Sigmoid colon (tissue), 7 donors: ENCODE results near the gene ZNF587B. TPM values are rescaled to one million over a fixed set of nuclear protein-coding genes. Genes with fewer than 3 reads are reported as not detected.
A peak's percentile ranks its signal among the peaks of the same experiment; 100 is the strongest.
"Not testable (repeated sequence)": the region's sequence is repeated elsewhere in the genome, so short reads cannot be mapped to it uniquely, and the experiment has no call there.

Source experiments
- DNase-seq: peaks from one replicate; pipeline ENCODE4 v3.0.0-alpha.2; 2019
- H3K27ac ChIP-seq, 4 donors: fragments of 200-600 bp; sonication (generic); one replicate each; pipeline ENCODE4 v1.5.1; 2016 to 2019; ENCODE audit warnings: mild to moderate bottlenecking in 1 of 4
- H3K27me3 ChIP-seq, 3 donors: fragments of 200-600 bp; sonication (generic); one replicate each; pipeline ENCODE4 v1.5.1; 2019; ENCODE audit warnings: mild to moderate bottlenecking in 1 of 3
- H3K36me3 ChIP-seq, 4 donors: fragments of 200-600 bp; sonication (generic); one replicate each; pipeline ENCODE4 v1.5.1; 2016 to 2019
- H3K4me1 ChIP-seq, 4 donors: fragments of 200-600 bp; sonication (generic); one replicate each; pipeline ENCODE4 v1.5.1; 2017 to 2019
- H3K4me3 ChIP-seq, 4 donors: fragments of 200-600 bp; sonication (generic); one replicate each; pipeline ENCODE4 v1.5.1; 2017 to 2019; ENCODE audit warnings: mild to moderate bottlenecking in 2 of 4, moderate library complexity in 1 of 4
- H3K9me3 ChIP-seq, 4 donors: fragments of 200-600 bp in 3 of 4; sonication (generic) in 3 of 4; one replicate each; pipeline versions ENCODE4 v1.5.1 to v1.6.1; 2013 to 2019
- EP300 ChIP-seq, 4 donors: sonication (generic); formaldehyde crosslinking; IDR thresholded peaks; one replicate each; pipeline ENCODE4 v1.6.1; 2017; ENCODE audit warnings: antibody characterized with exemption in 4 of 4
- POLR2A ChIP-seq, 2 donors: fragments of 450-650 bp; IDR thresholded peaks; one replicate each; pipeline ENCODE4 v1.6.1; 2016; ENCODE audit warnings: antibody characterized with exemption in 2 of 2, mild to moderate bottlenecking in 2 of 2, moderate library complexity in 2 of 2
- POLR2AphosphoS5 ChIP-seq, 4 donors: sonication (generic); formaldehyde crosslinking; IDR thresholded peaks; one replicate each; pipeline ENCODE4 v1.6.1; 2017; ENCODE audit warnings: antibody characterized with exemption in 4 of 4
- WGBS, 2 donors: extraction: QIAGEN DNeasy Blood & Tissue Kit; methylation state at CpG; one replicate each; pipeline ENCODE4 v1.1.7; 2013; 5-methylcytosine and 5-hydroxymethylcytosine counted together
- intact Hi-C: fragments of 100-400 bp; cut with DNase I; formaldehyde crosslinking; loops from one replicate; pipeline ENCODE4 v1.15.1; 2023
- polyA plus RNA-seq, 3 donors: library from polyadenylated mRNA; stranded (reverse); fragments of 200-250 nt; gene quantifications; one replicate each; pipeline ENCODE4 v1.2.3, GENCODE V29; 2013
- total RNA-seq, 4 donors: library from RNA; depleted of rRNA; stranded (reverse); fragments of >200 nt; gene quantifications; one replicate each; pipeline ENCODE4 v1.1.0, GENCODE V29; 2016
- TF ChIP-seq, protein P1 (sequence below), 4 experiments: fragments of 450-650 bp in 3 of 4; fragments of 200-600 bp in 1 of 4; IDR thresholded peaks; one replicate each; pipeline ENCODE4 v1.5.1; 2016 to 2019; ENCODE audit warnings: antibody characterized with exemption in 4 of 4, mild to moderate bottlenecking in 3 of 4, moderate library complexity in 2 of 4
- donor health status: healthy with polysubstance abuse.
- donor health status: Bipolar disorder and iron deficiency.
- donor health status: healthy.

The ZNF587B gene
- total and polyA plus RNA-seq, 7 donors: 1.2 to 13.0 (median 8.6) TPM

DNA sequence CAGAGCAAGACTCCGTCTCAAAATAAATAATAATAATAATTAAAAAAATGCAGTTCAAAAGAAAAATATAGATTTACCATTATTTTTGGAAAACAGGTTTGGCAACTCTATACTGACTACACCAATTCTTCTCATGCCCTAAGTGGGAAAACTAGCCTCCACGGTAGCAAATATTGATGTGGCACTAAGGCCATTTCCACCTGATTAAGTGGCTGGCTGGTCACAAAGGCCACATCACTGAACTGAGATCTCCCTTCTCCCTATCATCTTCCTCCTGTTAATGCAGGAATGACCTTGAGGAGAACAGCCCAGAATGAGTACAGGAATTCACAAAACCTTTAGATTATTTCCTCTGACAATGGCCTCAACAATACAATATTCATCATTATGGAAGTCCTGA, 40.1 kb downstream of the ZNF587B start:
- no peak for DNase-seq
- Histone ChIP-seq H3K27ac (no peak overlapping the region), H3K4me1 (no peaks in the 10 kb centered on the region), H3K4me3 (no peak overlapping the region), H3K36me3 (peaks cover 28 to 48% (median 30%) of the 10 kb centered on the region in 4 donors), H3K27me3 (no peaks in the 10 kb centered on the region), H3K9me3 (peaks cover 26 to 60% (median 55%) of the 10 kb centered on the region in 4 donors)
- TF ChIP-seq POLR2A (IDR thresholded peaks at IDR 0.05) (no peak), EP300 (IDR thresholded peaks at IDR 0.05) (no peak), POLR2AphosphoS5 (IDR thresholded peaks at IDR 0.05) (no peak)
- TF ChIP-seq, protein P1, sequence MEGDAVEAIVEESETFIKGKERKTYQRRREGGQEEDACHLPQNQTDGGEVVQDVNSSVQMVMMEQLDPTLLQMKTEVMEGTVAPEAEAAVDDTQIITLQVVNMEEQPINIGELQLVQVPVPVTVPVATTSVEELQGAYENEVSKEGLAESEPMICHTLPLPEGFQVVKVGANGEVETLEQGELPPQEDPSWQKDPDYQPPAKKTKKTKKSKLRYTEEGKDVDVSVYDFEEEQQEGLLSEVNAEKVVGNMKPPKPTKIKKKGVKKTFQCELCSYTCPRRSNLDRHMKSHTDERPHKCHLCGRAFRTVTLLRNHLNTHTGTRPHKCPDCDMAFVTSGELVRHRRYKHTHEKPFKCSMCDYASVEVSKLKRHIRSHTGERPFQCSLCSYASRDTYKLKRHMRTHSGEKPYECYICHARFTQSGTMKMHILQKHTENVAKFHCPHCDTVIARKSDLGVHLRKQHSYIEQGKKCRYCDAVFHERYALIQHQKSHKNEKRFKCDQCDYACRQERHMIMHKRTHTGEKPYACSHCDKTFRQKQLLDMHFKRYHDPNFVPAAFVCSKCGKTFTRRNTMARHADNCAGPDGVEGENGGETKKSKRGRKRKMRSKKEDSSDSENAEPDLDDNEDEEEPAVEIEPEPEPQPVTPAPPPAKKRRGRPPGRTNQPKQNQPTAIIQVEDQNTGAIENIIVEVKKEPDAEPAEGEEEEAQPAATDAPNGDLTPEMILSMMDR (IDR thresholded peaks at IDR 0.05): no peak
- 96 to 97% methylated on average over 2 of the region's 2 CpGs for WGBS, 2 donors
- intact Hi-C loops: no loop called here

DNA sequence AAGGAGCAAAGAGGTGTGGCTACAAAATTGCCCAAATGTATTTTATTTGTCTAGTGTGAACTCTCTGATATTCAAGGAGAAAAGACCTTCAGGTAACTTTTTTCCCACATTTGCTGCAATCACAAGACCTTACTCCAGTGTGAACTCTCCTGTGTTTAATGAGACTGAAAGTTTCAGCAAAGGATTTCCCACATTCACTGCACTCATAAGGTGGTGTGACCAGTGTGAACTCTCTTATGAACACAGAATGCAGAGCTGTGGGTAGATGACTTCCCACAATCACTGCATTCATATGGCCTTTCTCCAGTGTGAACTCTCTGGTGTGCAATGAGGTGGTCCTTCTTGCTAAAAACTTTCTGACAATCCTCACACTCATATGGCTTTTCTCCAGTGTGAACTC, 42.4 kb downstream of the ZNF587B start:
- Histone ChIP-seq H3K4me1 (no peaks in the 10 kb centered on the region), H3K27me3 (no peaks in the 10 kb centered on the region), H3K36me3 (peaks cover 9 to 38% (median 14%) of the 10 kb centered on the region in 4 donors), H3K27ac (no peak overlapping the region), H3K4me3 (no peak overlapping the region), H3K9me3 (peaks cover 28 to 66% (median 59%) of the 10 kb centered on the region in 4 donors)
- intact Hi-C loops: no loop called here
- TF ChIP-seq POLR2AphosphoS5 (IDR thresholded peaks at IDR 0.05): no peak
- TF ChIP-seq POLR2A (IDR thresholded peaks at IDR 0.05): no peak
- no peak for TF ChIP-seq EP300 (IDR thresholded peaks at IDR 0.05)
- TF ChIP-seq, protein P1 (IDR thresholded peaks at IDR 0.05): no peak
- DNase-seq: no peak

DNA sequence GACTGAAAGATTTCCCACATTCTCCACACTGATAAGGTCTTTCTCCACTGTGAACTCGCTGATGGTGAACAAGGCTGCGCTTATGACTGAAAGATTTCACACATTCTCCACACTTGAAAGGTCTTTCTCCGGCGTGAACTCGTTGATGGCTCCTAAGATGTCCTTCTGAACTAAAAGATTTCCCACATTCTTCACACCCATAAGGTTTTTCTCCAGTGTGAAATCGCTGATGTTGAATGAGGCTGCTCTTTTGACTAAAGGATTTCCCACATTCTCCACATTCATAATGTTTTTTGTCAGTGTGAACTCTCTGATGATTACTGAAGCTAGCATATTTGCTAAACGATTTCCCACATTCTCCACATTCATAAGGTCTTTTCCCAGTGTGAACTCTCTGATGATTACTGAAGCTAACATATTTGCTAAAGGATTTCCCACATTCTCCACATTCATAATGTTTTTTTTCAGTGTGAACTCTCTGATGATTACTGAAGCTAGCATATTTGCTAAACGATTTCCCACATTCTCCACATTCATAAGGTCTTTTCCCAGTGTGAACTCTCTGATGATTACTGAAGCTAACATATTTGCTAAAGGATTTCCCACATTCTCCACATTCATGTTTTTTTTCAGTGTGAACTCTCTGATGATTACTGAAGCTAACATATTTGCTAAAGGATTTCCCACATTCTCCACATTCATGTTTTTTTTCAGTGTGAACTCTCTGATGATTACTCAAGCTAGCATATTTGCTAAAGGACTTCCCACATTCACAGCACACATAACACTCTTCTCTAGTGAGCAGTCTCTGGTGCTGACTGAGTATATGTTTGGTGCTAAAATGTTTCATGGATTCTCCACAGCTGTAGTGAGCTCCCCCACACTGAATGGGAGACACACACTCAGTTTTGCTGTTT, 44.0 kb downstream of the ZNF587B start:
- H3K27ac ChIP-seq, H3K4me3 ChIP-seq, H3K4me1 ChIP-seq, DNase-seq, intact Hi-C loops, H3K27me3 ChIP-seq: not testable (repeated sequence)
- WGBS, 2 donors: 96 to 97% methylated on average over 8 of the region's 8 CpGs
- peaks cover 0 to 26% (median 7%) of the 10 kb centered on the region in 4 donors for H3K36me3 ChIP-seq
- peaks cover 20 to 62% (median 50%) of the 10 kb centered on the region in 4 donors for H3K9me3 ChIP-seq

DNA sequence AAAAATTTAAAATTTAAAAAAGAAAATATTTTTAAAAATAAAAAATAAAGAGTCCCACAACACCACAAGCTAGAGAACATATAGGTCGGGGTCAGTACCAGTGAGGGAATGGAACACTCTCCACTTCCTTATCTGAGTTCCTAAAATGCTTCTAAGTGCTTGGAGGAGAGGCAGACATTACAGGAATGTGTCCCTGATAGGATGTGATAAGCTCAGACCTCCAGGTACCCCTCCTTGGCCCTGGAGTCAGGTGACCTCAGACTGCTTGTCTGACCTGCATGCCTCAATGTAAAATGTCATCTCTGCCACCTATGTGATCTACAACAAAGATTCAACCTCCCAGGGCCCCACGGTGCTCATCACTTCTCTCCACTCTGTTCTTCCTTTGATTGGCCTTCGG, 55.9 kb downstream of the ZNF587B start:
- no peak for DNase-seq
- H3K9me3 ChIP-seq: no peaks in the 10 kb centered on the region
- H3K27ac ChIP-seq: no peak overlapping the region
- peaks cover 0 to 16% (median 5%) of the 10 kb centered on the region in 4 donors for H3K36me3 ChIP-seq
- no peak overlapping the region for H3K4me3 ChIP-seq
- 90 to 97% methylated on average over 3 of the region's 3 CpGs for WGBS, 2 donors
- peaks cover 0 to 16% (median 11%) of the 10 kb centered on the region in 4 donors for H3K4me1 ChIP-seq
- intact Hi-C loops: no loop called here
- no peaks in the 10 kb centered on the region for H3K27me3 ChIP-seq
- no peak for TF ChIP-seq POLR2A (IDR thresholded peaks at IDR 0.05)
- TF ChIP-seq POLR2AphosphoS5 (IDR thresholded peaks at IDR 0.05): no peak
- TF ChIP-seq, protein P1 (IDR thresholded peaks at IDR 0.05): no peak
- TF ChIP-seq EP300 (IDR thresholded peaks at IDR 0.05): no peak

DNA sequence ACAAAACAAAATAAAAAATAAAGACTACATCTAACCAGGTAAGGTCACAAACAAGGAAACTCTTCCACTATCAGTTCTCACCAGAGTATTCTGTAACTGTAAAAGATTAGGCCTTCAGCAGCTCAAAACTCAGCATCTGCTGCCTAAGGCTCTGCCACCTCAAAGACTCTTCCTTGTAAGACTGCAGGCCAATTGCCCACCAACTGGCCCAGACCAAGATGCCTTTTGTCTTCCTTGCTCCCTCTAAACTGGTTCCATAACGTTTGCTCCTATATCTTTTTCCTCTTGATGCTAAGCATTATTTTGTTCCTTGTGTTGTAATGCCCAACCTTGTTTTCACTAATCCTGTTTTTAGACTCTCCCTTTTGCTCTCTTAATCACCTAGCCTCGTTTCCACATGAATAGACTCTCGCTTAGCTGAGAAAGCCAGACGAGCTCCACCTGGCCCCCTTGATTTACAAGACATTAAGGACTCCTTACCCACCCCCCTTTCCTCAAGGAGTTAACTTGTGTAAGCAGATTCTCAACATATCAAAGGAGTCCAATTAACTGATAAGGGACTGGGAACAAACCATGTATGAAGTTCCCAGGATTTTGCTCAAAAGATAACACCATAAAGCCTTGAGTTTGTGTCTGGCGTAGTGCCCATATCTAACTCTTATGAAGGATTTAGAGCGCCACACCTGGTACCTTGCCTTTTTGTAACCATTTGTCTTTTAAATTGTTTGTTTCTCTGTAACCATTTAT, 57.3 kb downstream of the ZNF587B start:
- no peak for TF ChIP-seq EP300 (IDR thresholded peaks at IDR 0.05)
- TF ChIP-seq, protein P1 (IDR thresholded peaks at IDR 0.05): no peak
- no peak for TF ChIP-seq POLR2AphosphoS5 (IDR thresholded peaks at IDR 0.05)
- TF ChIP-seq POLR2A (IDR thresholded peaks at IDR 0.05): no peak
- peaks cover 0 to 16% (median 11%) of the 10 kb centered on the region in 4 donors for H3K4me1 ChIP-seq
- intact Hi-C loops: no loop called here
- H3K27me3 ChIP-seq: no peaks in the 10 kb centered on the region
- WGBS, 2 donors: 8 to 43% methylated on average over 6 of the region's 6 CpGs
- DNase-seq: no peak
- peak overlapping the region in 1 of 4 donors; percentile 67 for H3K4me3 ChIP-seq
- no peaks in the 10 kb centered on the region for H3K9me3 ChIP-seq
- H3K36me3 ChIP-seq: peaks cover 0 to 16% (median 5%) of the 10 kb centered on the region in 4 donors
- H3K27ac ChIP-seq: no peak overlapping the region
